ENCODE data around the gene LRRC74A. TPM values are rescaled to one million over a fixed set of nuclear protein-coding genes. Genes with fewer than 3 reads are reported as not detected.

LRRC74A gene
- total RNA-seq, result not detected

GRCh38 chr14:76826122-76826521 is at the start of gene LRRC74A:
Gene LRRC74A (plus strand): TSS chr14:76826408. CDS start chr14:76826698, 290 bp downstream.
- Histone ChIP-seq H3K4me1 (peaks cover 17% of the 10 kb centered on the region), H3K36me3 (no peaks in the 10 kb centered on the region), H3K4me3 (no peak within 1 kb of the TSS), H3K9me3 (no peaks in the 10 kb centered on the region), H3K27me3 (no peaks in the 10 kb centered on the region), H3K27ac (no peak within 1 kb of the TSS)
- DNase-seq (ENCODE audit: low spot score in 2 of 2), result no peak
- no peak for TF ChIP-seq EP300 (IDR thresholded peaks at IDR 0.05)
- TF ChIP-seq CTCF (IDR thresholded peaks at IDR 0.05), result no peak
- TF ChIP-seq POLR2AphosphoS5 (IDR thresholded peaks at IDR 0.05), result no peak
- no peak for TF ChIP-seq POLR2A (IDR thresholded peaks at IDR 0.05)
- 86% methylated on average over 2 of the region's 2 CpGs for WGBS

GRCh38 chr14:76776428-76777251 is 49.6 kb upstream of the LRRC74A start:
- no peak overlapping the region for H3K27ac ChIP-seq
- WGBS, result 79% methylated on average over 10 of the region's 10 CpGs
- H3K4me3 ChIP-seq, result no peak overlapping the region

DNA sequence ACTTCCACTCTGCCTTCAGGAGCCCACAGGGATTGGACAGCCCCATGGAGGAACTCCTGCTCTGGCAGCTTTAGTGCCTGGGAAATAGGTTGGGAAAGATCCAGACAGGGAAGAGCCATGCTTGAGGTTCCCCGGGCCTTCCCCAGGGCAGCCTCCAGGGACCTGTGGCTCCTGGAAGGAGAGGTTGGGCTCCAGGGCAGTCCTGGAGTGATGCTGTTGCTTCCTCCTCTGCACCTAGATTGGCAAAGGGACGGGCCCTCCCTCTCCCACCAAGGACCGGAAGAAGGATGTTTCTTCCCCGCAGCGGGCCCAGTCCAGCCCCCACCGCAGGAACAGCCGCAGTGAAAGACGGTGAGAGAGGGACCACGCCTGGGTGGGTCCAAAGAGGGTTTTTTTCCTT is 48.5 kb upstream of the LRRC74A start:
- no peak for TF ChIP-seq EP300 (IDR thresholded peaks at IDR 0.05)
- TF ChIP-seq POLR2AphosphoS5 (IDR thresholded peaks at IDR 0.05), result no peak
- TF ChIP-seq POLR2A (IDR thresholded peaks at IDR 0.05), result no peak
- no peak for TF ChIP-seq CTCF (IDR thresholded peaks at IDR 0.05)
- Histone ChIP-seq H3K36me3 (peaks cover 22% of the 10 kb centered on the region), H3K27me3 (no peaks in the 10 kb centered on the region), H3K27ac (no peak overlapping the region), H3K9me3 (no peaks in the 10 kb centered on the region), H3K4me3 (no peak overlapping the region), H3K4me1 (peaks cover 20% of the 10 kb centered on the region)
- peak in 1 of 2 donors; percentile 53 for DNase-seq (ENCODE audit: low spot score in 2 of 2)
- 72% methylated on average over 9 of the region's 9 CpGs for WGBS

More at GRCh38 chr14:76776428-76777251, 49.6 kb upstream of the LRRC74A start:
- peak in 1 of 2 donors; percentile 67 for DNase-seq (ENCODE audit: low spot score in 2 of 2)
- Histone ChIP-seq H3K4me1 (peaks cover 28% of the 10 kb centered on the region), H3K36me3 (peaks cover 13% of the 10 kb centered on the region), H3K9me3 (no peaks in the 10 kb centered on the region), H3K27me3 (no peaks in the 10 kb centered on the region)
- no peak for TF ChIP-seq EP300 (IDR thresholded peaks at IDR 0.05)
- TF ChIP-seq POLR2A (IDR thresholded peaks at IDR 0.05), result no peak
- no peak for TF ChIP-seq CTCF (IDR thresholded peaks at IDR 0.05)
- no peak for TF ChIP-seq POLR2AphosphoS5 (IDR thresholded peaks at IDR 0.05)

GRCh38 chr14:76778546-76779215 is 47.5 kb upstream of the LRRC74A start:
- H3K4me3 ChIP-seq, result no peak overlapping the region
- H3K27me3 ChIP-seq, result no peaks in the 10 kb centered on the region
- H3K9me3 ChIP-seq, result no peaks in the 10 kb centered on the region
- TF ChIP-seq CTCF (IDR thresholded peaks at IDR 0.05), result no peak
- TF ChIP-seq POLR2A (IDR thresholded peaks at IDR 0.05), result no peak
- TF ChIP-seq EP300 (IDR thresholded peaks at IDR 0.05), result no peak
- TF ChIP-seq POLR2AphosphoS5 (IDR thresholded peaks at IDR 0.05), result no peak
- H3K27ac ChIP-seq, result no peak overlapping the region
- peaks cover 25% of the 10 kb centered on the region for H3K36me3 ChIP-seq
- WGBS, result 68% methylated on average over 15 of the region's 16 CpGs
- DNase-seq (ENCODE audit: low spot score in 2 of 2), result peak in 1 of 2 donors; percentile 62
- H3K4me1 ChIP-seq, result peaks cover 11% of the 10 kb centered on the region
